GM12801 (cell line): Measurements from ENCODE around the gene ABTB2.

Source experiments
- CTCF ChIP-seq: IDR thresholded peaks from one replicate; pipeline ENCODE4 v1.5.1; 2011; ENCODE audit warnings: control low read depth; ENCODE audit not compliant: insufficient read length; ENCODE audit errors: extremely low read depth

The ABTB2 gene

GRCh38 chr11:34379539-34379938 is 21.7 kb upstream of the ABTB2 start:
- TF ChIP-seq CTCF: no peak

- TF ChIP-seq CTCF: no peak
Measured at GRCh38 chr11:34379079-34379478, 21.3 kb upstream of the ABTB2 start.

GRCh38 chr11:34373727-34374126 is 15.9 kb upstream of the ABTB2 start:
- TF ChIP-seq CTCF: no peak

- no peak for TF ChIP-seq CTCF
Measured at GRCh38 chr11:34366522-34366921, 8.7 kb upstream of the ABTB2 start.

GRCh38 chr11:34364102-34364501 is 6.3 kb upstream of the ABTB2 start:
- TF ChIP-seq CTCF: no peak

GRCh38 chr11:34363363-34364084 is 5.7 kb upstream of the ABTB2 start:
- TF ChIP-seq CTCF: no peak

- no peak for TF ChIP-seq CTCF
Measured at GRCh38 chr11:34360046-34360445, 2.2 kb upstream of the ABTB2 start.
